HCT116 (cell line): ENCODE data around the gene C1QTNF9B. TPM values are rescaled to one million over a fixed set of nuclear protein-coding genes. Genes with fewer than 3 reads are reported as not detected.
"Not testable (repeated sequence)": the region's sequence is repeated elsewhere in the genome, so short reads cannot be mapped to it uniquely, and the experiment has no call there.

Experiments
- ATAC-seq: fragments of 200-7000 bp; cut with Tn5 transposase; 2 replicates; pipeline ENCODE4 v1.9.1; 2020; ENCODE audit warnings: mild to moderate bottlenecking, moderate library complexity
- BruUV-seq: library from RNA; stranded (reverse); fragments of 400-500 nt; replicated peaks from 2 replicates; lab custom pipeline; 2021; lab: Mats Ljungman, UMichigan
- CTCF ChIA-PET: fragments of 300-600 bp; sonication (Branson Sonifier 250); formaldehyde crosslinking; loops from one replicate; lab custom pipeline; 2021; ENCODE audit warnings: antibody characterized with exemption; lab: Charles Lee
- POLR2A ChIA-PET: fragments of 300-600, 350-600 bp; sonication (Branson Sonifier 250); formaldehyde crosslinking; loops from one replicate; lab custom pipeline; 2021; ENCODE audit warnings: antibody characterized with exemption; lab: Charles Lee
- RAD21 ChIA-PET, 2 experiments: fragments of 300-600 bp; sonication (Branson Sonifier 250); formaldehyde crosslinking; loops; one replicate each; lab custom pipeline; 2023; ENCODE audit warnings: low total read pairs in 2 of 2; ENCODE audit not compliant: uncharacterized antibody in 2 of 2, unreplicated experiment in 2 of 2, low non-redundant PET in 1 of 2; lab: Charles Lee
- DNase-seq: peaks from one replicate; pipeline ENCODE4 v3.0.0-alpha.2; 2010; ENCODE audit warnings: low read depth, low spot score
- H2AFZ ChIP-seq: fragments of 200-600 bp; shearing (Covaris generic), sonication (generic); 2 replicates; pipeline ENCODE4 v1.6.1; 2017; ENCODE audit warnings: low read depth, mixed run types, mixed read lengths, antibody characterized with exemption, low read length; ENCODE audit not compliant: poor library complexity, severe bottlenecking
- H3K27ac ChIP-seq: 2 replicates; pipeline ENCODE4 v1.5.1; 2012; ENCODE audit warnings: low read depth, low read length
- H3K27me3 ChIP-seq: fragments of 200-600 bp; sonication (generic); 2 replicates; pipeline ENCODE4 v1.6.1; 2016; ENCODE audit warnings: mixed run types, low read length, mixed read lengths; ENCODE audit not compliant: insufficient read depth
- H3K36me3 ChIP-seq, 2 experiments: fragments of 200-500 bp in 1 of 2; fragments of 200-600 bp in 1 of 2; sonication (Bioruptor generic) in 1 of 2; sonication (generic) in 1 of 2; 2 replicates each; pipeline versions ENCODE4 v1.5.1 to v1.6.1; 2014 to 2016; ENCODE audit warnings: low read length in 2 of 2, inconsistent platforms in 1 of 2, mixed read lengths in 1 of 2, mixed run types in 1 of 2; ENCODE audit not compliant: insufficient read depth in 2 of 2, control insufficient read depth in 1 of 2
- H3K4me1 ChIP-seq, 2 experiments: fragments of 200-600 bp in 1 of 2; sonication (generic) in 1 of 2; 2 replicates each; pipeline versions ENCODE4 v1.5.1 to v1.6.1; 2012 to 2017; ENCODE audit warnings: low read length in 2 of 2, inconsistent platforms in 1 of 2, mild to moderate bottlenecking in 1 of 2, mixed read lengths in 1 of 2, mixed run types in 1 of 2, moderate library complexity in 1 of 2; ENCODE audit not compliant: insufficient read depth in 2 of 2, control insufficient read depth in 1 of 2
- H3K4me2 ChIP-seq: fragments of 200-600 bp; sonication (generic); 2 replicates; pipeline ENCODE4 v1.6.1; 2017; ENCODE audit warnings: mixed run types, low read length, mixed read lengths
- H3K4me3 ChIP-seq, 2 experiments: fragments of 200-600 bp in 1 of 2; sonication (generic) in 1 of 2; replicated peaks in 1 of 2; 2 replicates each; pipeline ENCODE4 v1.5.1; 2011 to 2016; ENCODE audit warnings: low read length in 2 of 2, control low read depth in 1 of 2, low read depth in 1 of 2, mild to moderate bottlenecking in 1 of 2, mixed read lengths in 1 of 2, mixed run types in 1 of 2
- H3K79me2 ChIP-seq: fragments of 200-600 bp; sonication (generic); 2 replicates; pipeline ENCODE4 v1.6.1; 2017; ENCODE audit warnings: mild to moderate bottlenecking, mixed run types, low read length, moderate library complexity, mixed read lengths; ENCODE audit not compliant: insufficient read depth
- H3K9ac ChIP-seq: fragments of 200-600 bp; sonication (generic); 2 replicates; pipeline ENCODE4 v1.6.1; 2016; ENCODE audit warnings: low read length, mixed read lengths
- H3K9me2 ChIP-seq: fragments of 200-600 bp; sonication (generic), shearing (Covaris generic); 2 replicates; pipeline ENCODE4 v1.6.1; 2017; ENCODE audit warnings: mixed run types, mild to moderate bottlenecking, moderate library complexity; ENCODE audit not compliant: insufficient read depth
- H3K9me3 ChIP-seq, 2 experiments: fragments of 200-500 bp in 1 of 2; fragments of 200-600 bp in 1 of 2; sonication (Bioruptor generic) in 1 of 2; sonication (generic) in 1 of 2; 2 replicates each; pipeline ENCODE4 v1.6.1; 2014 to 2017; ENCODE audit warnings: low read length in 2 of 2, mixed read lengths in 2 of 2, inconsistent platforms in 1 of 2, low read depth in 1 of 2, mild to moderate bottlenecking in 1 of 2, mixed run types in 1 of 2, moderate library complexity in 1 of 2; ENCODE audit not compliant: control insufficient read depth in 1 of 2, insufficient read depth in 1 of 2
- H4K20me1 ChIP-seq: fragments of 200-600 bp; sonication (generic), shearing (Covaris generic); 2 replicates; pipeline ENCODE4 v1.6.1; 2017; ENCODE audit warnings: mixed run types, mild to moderate bottlenecking, moderate library complexity; ENCODE audit not compliant: insufficient read depth
- intact Hi-C: fragments of 100-400 bp; cut with micrococcal nuclease; formaldehyde crosslinking; loops from 2 replicates; pipeline ENCODE4 v1.10.0; 2022
- total RNA-seq: library from RNA; stranded (reverse); gene quantifications from one replicate; pipeline ENCODE4 v1.2.1, GENCODE V29; 2021; ENCODE audit not compliant: unreplicated experiment

The C1QTNF9B gene
- total RNA-seq, 1 experiment from 2014 or later, result not detected

GRCh38 chr13:23894746-23895145 is 2.6 kb downstream of the C1QTNF9B start:
- CTCF ChIA-PET, H3K27me3 ChIP-seq, POLR2A ChIA-PET, H4K20me1 ChIP-seq, H3K4me3 ChIP-seq, H3K9me3 ChIP-seq, H3K27ac ChIP-seq, H3K9ac ChIP-seq, BruUV-seq, H3K4me1 ChIP-seq, RAD21 ChIA-PET, H2AFZ ChIP-seq, H3K9me2 ChIP-seq, ATAC-seq, H3K4me2 ChIP-seq, H3K36me3 ChIP-seq, intact Hi-C loops, DNase-seq, H3K79me2 ChIP-seq: not testable (repeated sequence)

GRCh38 chr13:23893791-23894190 is 3.5 kb downstream of the C1QTNF9B start:
- H4K20me1 ChIP-seq, H3K9me3 ChIP-seq, POLR2A ChIA-PET, CTCF ChIA-PET, H3K27ac ChIP-seq, H3K4me1 ChIP-seq, H3K79me2 ChIP-seq, H3K36me3 ChIP-seq, RAD21 ChIA-PET, ATAC-seq, intact Hi-C loops, H3K4me3 ChIP-seq, H3K9ac ChIP-seq, H3K27me3 ChIP-seq, H2AFZ ChIP-seq, H3K4me2 ChIP-seq, H3K9me2 ChIP-seq, BruUV-seq, DNase-seq: not testable (repeated sequence)
